Measurements from ENCODE around the gene SMAGP. TPM values are rescaled to one million over a fixed set of nuclear protein-coding genes. Genes with fewer than 3 reads are reported as not detected.
"Not testable (repeated sequence)": the region's sequence is repeated elsewhere in the genome, so short reads cannot be mapped to it uniquely, and the experiment has no call there.

Gene SMAGP
- total RNA-seq, 1 donor from 2014 or later: 29.3 TPM

GRCh38 chr12:51295651-51296050 lies 25.4 kb upstream of the SMAGP start:
- H3K4me3 ChIP-seq (ENCODE audit: low read depth, low read length): no peak overlapping the region
- TF ChIP-seq CTCF (conservative IDR thresholded peaks at IDR 0.05; ENCODE audit: low read depth, low read length): no peak
- no peak for DNase-seq (ENCODE audit: low read depth)

GRCh38 chr12:51294097-51294496 lies 23.9 kb upstream of the SMAGP start:
- H3K4me3 ChIP-seq (ENCODE audit: low read depth, low read length); DNase-seq (ENCODE audit: low read depth): not testable (repeated sequence)

- no peak for DNase-seq (ENCODE audit: low read depth)
- H3K4me3 ChIP-seq (ENCODE audit: low read depth, low read length): no peak overlapping the region
- TF ChIP-seq CTCF (conservative IDR thresholded peaks at IDR 0.05; ENCODE audit: low read depth, low read length): no peak
Measured at GRCh38 chr12:51293696-51294095, 23.5 kb upstream of the SMAGP start.

- H3K4me3 ChIP-seq (ENCODE audit: low read depth, low read length); DNase-seq (ENCODE audit: low read depth): not testable (repeated sequence)
Measured at GRCh38 chr12:51291603-51292513, 21.6 kb upstream of the SMAGP start.

GRCh38 chr12:51285843-51286242 lies 15.6 kb upstream of the SMAGP start:
- DNase-seq (ENCODE audit: low read depth): no peak
- no peak overlapping the region for H3K4me3 ChIP-seq (ENCODE audit: low read depth, low read length)
- no peak for TF ChIP-seq CTCF (conservative IDR thresholded peaks at IDR 0.05; ENCODE audit: low read depth, low read length)

GRCh38 chr12:51281202-51281924 lies 11.1 kb upstream of the SMAGP start:
- H3K4me3 ChIP-seq (ENCODE audit: low read depth, low read length): no peak overlapping the region
- no peak for TF ChIP-seq CTCF (conservative IDR thresholded peaks at IDR 0.05; ENCODE audit: low read depth, low read length)
- DNase-seq (ENCODE audit: low read depth): no peak

GRCh38 chr12:51275088-51275487 lies 4.9 kb upstream of the SMAGP start:
- no peak overlapping the region for H3K4me3 ChIP-seq (ENCODE audit: low read depth, low read length)
- DNase-seq (ENCODE audit: low read depth): no peak
- no peak for TF ChIP-seq CTCF (conservative IDR thresholded peaks at IDR 0.05; ENCODE audit: low read depth, low read length)

GRCh38 chr12:51272810-51273209 lies 2.6 kb upstream of the SMAGP start:
- not testable (repeated sequence) for H3K4me3 ChIP-seq (ENCODE audit: low read depth, low read length); DNase-seq (ENCODE audit: low read depth)
